Thyroid gland (tissue), 4 donors: ENCODE results near the gene CDKL1.

Experiments
- CTCF ChIP-seq, 6 experiments: fragments of 200-600 bp in 3 of 6; fragments of 450-650 bp in 3 of 6; sonication (generic) in 3 of 6; IDR thresholded peaks; one replicate each; pipeline ENCODE4 v1.5.1; 2016 to 2019; ENCODE audit warnings: antibody characterized with exemption in 6 of 6, mild to moderate bottlenecking in 2 of 6, inconsistent platforms in 1 of 6, moderate library complexity in 1 of 6
- POLR2A ChIP-seq, 2 donors: fragments of 450-650 bp; IDR thresholded peaks; one replicate each; pipeline ENCODE4 v1.6.1; 2017; ENCODE audit warnings: antibody characterized with exemption in 2 of 2, mild to moderate bottlenecking in 2 of 2, moderate library complexity in 1 of 2

GRCh38 chr14:50394713-50395112, 2.0 kb downstream of the CDKL1 start:
- TF ChIP-seq CTCF (IDR thresholded peaks at IDR 0.05) (no peak), POLR2A (IDR thresholded peaks at IDR 0.05) (no peak)
